PC-3 (cell line): ENCODE measurements around the gene GDPD1. TPM values are rescaled to one million over a fixed set of nuclear protein-coding genes. Genes with fewer than 3 reads are reported as not detected.
"Not testable (repeated sequence)": the region's sequence is repeated elsewhere in the genome, so short reads cannot be mapped to it uniquely, and the experiment has no call there.

Source experiments
- ATAC-seq: fragments of 200-7000 bp; cut with Tn5 transposase; 2 replicates; pipeline ENCODE4 v1.9.1; 2020; ENCODE audit warnings: mild to moderate bottlenecking, moderate library complexity
- BruUV-seq: library from RNA; stranded (reverse); fragments of 400-500 nt; replicated peaks from 2 replicates; lab custom pipeline; 2021; lab: Mats Ljungman, UMichigan
- CTCF ChIA-PET: fragments of 300-600 bp; sonication (Branson Sonifier 250); formaldehyde crosslinking; loops from one replicate; lab custom pipeline; 2022; ENCODE audit warnings: antibody characterized with exemption; lab: Charles Lee
- POLR2A ChIA-PET: fragments of 300-600 bp; sonication (Branson Sonifier 250); formaldehyde crosslinking; loops from one replicate; lab custom pipeline; 2022; ENCODE audit warnings: antibody characterized with exemption; ENCODE audit not compliant: unreplicated experiment; lab: Charles Lee
- DNase-seq: peaks from one replicate; pipeline ENCODE4 v3.0.0-alpha.2; 2015
- H2AFZ ChIP-seq: fragments of 300-600 bp; sonication (generic); 2 replicates; pipeline ENCODE4 v1.6.0; 2016; ENCODE audit warnings: antibody characterized with exemption, low read length
- H3F3A ChIP-seq: fragments of 300-600 bp; sonication (generic); one replicate; pipeline ENCODE4 v1.6.0; 2017; ENCODE audit warnings: antibody characterized with exemption, low read length, control low read depth, mild to moderate bottlenecking; ENCODE audit not compliant: unreplicated experiment
- H3K27ac ChIP-seq: fragments of 300-600 bp; sonication (generic); 2 replicates; pipeline ENCODE4 v1.5.1; 2016; ENCODE audit warnings: mild to moderate bottlenecking, low read length
- H3K27me3 ChIP-seq: fragments of 300-600 bp; sonication (generic); 2 replicates; pipeline ENCODE4 v1.6.1; 2016; ENCODE audit warnings: low read length, mixed read lengths
- H3K36me3 ChIP-seq: fragments of 300-600 bp; sonication (generic); 2 replicates; pipeline ENCODE4 v1.6.1; 2016; ENCODE audit warnings: low read depth, mixed run types, low read length, mixed read lengths
- H3K4me1 ChIP-seq: fragments of 300-600 bp; sonication (generic); 2 replicates; pipeline ENCODE4 v1.5.1; 2016; ENCODE audit warnings: low read length; ENCODE audit not compliant: insufficient read depth
- H3K4me2 ChIP-seq: fragments of 300-600 bp; sonication (generic); 2 replicates; pipeline ENCODE4 v1.6.0; 2016; ENCODE audit warnings: low read length
- H3K4me3 ChIP-seq: fragments of 300-600 bp; sonication (generic); 2 replicates; pipeline ENCODE4 v1.5.1; 2016; ENCODE audit warnings: mild to moderate bottlenecking, low read length, mixed read lengths
- H3K79me2 ChIP-seq: fragments of 300-600 bp; sonication (generic); 2 replicates; pipeline ENCODE4 v1.6.1; 2017; ENCODE audit warnings: low read length, mixed read lengths
- H3K9ac ChIP-seq: fragments of 300-600 bp; sonication (generic); 2 replicates; pipeline ENCODE4 v1.6.0; 2016; ENCODE audit warnings: mild to moderate bottlenecking, low read length
- H3K9me2 ChIP-seq: fragments of 300-600 bp; sonication (generic); replicated peaks from 2 replicates; pipeline ENCODE4 v1.6.1; 2016; ENCODE audit warnings: mixed run types, low read length, mixed read lengths
- H3K9me3 ChIP-seq: fragments of 300-600 bp; sonication (generic); 2 replicates; pipeline ENCODE4 v1.6.1; 2016; ENCODE audit warnings: low read length, mixed read lengths
- H4K20me1 ChIP-seq: fragments of 300-600 bp; sonication (generic); 2 replicates; pipeline ENCODE4 v1.6.1; 2016; ENCODE audit warnings: low read length, mixed read lengths
- CTCF ChIP-seq: fragments of 300-600 bp; sonication (generic); conservative IDR thresholded peaks from 2 replicates; pipeline ENCODE4 v1.5.1; 2017; ENCODE audit warnings: antibody characterized with exemption, low read depth, mild to moderate bottlenecking, low read length
- EZH2 ChIP-seq: fragments of 300-600 bp; sonication (generic); IDR thresholded peaks from one replicate; pipeline ENCODE4 v1.6.1; 2017; ENCODE audit warnings: antibody characterized with exemption, mild to moderate bottlenecking, low read length; ENCODE audit not compliant: unreplicated experiment
- EZH2phosphoT487 ChIP-seq: fragments of 300-600 bp; sonication (generic); IDR thresholded peaks from 2 replicates; pipeline ENCODE4 v1.6.1; 2018; ENCODE audit warnings: mild to moderate bottlenecking, antibody characterized with exemption, low read length, borderline replicate concordance
- intact Hi-C: fragments of 100-400 bp; cut with micrococcal nuclease; formaldehyde crosslinking; loops from 2 replicates; pipeline ENCODE4 v1.9.0; 2023
- total RNA-seq: library from RNA; depleted of rRNA; stranded (reverse); fragments of >200 nt; gene quantifications from 2 replicates; pipeline ENCODE4 v1.2.3, GENCODE V29; 2014

The GDPD1 gene
- total RNA-seq, 1 experiment from 2014 or later, result 1.5 TPM

GRCh38 chr17:59287452-59287851 is 67.1 kb downstream of the GDPD1 start:
- Histone ChIP-seq H3K9me2 (no peaks in the 10 kb centered on the region), H3K4me3 (no peak overlapping the region), H4K20me1 (no peaks in the 10 kb centered on the region), H3K79me2 (no peaks in the 10 kb centered on the region), H3F3A (no peaks in the 10 kb centered on the region), H3K4me2 (no peak overlapping the region), H2AFZ (no peak overlapping the region), H3K27ac (no peak overlapping the region), H3K9ac (no peak overlapping the region), H3K27me3 (no peaks in the 10 kb centered on the region), H3K9me3 (no peaks in the 10 kb centered on the region), H3K36me3 (no peaks in the 10 kb centered on the region), H3K4me1 (0 out of 2 replicates have a peak, but pooled peaks cover 5% of the 10 kb centered on the region)
- ATAC-seq (peak; percentile 75), DNase-seq (peak; percentile 55)
- POLR2A ChIA-PET, result no interaction called here
- intact Hi-C loops, result no loop called here
- CTCF ChIA-PET, result no interaction called here
- no TSS peak for BruUV-seq
- no peak for TF ChIP-seq EZH2

DNA sequence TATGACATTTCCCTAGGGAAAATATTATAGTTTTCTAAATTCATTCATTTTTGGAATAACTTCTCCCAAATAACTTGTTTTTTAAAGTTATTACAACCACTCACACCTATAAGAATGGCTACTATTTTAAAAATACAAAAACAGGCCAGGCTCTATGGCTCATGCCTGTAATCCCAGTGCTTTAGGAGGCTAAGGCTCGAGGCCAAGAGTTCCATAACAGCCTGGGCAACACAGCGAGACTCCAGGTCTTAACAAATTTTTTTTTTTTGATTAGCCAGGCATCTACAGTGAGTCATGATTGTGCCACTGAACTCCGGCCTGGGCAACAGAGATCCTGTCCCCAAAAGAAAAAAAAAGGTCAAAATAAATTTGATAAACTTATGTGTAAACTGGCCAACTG is 67.6 kb downstream of the GDPD1 start:
- H3K9me3 ChIP-seq, result no peaks in the 10 kb centered on the region
- intact Hi-C loops, result no loop called here
- H3K4me2 ChIP-seq, result no peak overlapping the region
- ATAC-seq (no peak), DNase-seq (no peak)
- H2AFZ ChIP-seq, result no peak overlapping the region
- TF ChIP-seq EZH2, result no peak
- no peak for TF ChIP-seq EZH2phosphoT487
- no peak for TF ChIP-seq CTCF
- H3K4me3 ChIP-seq, result no peak overlapping the region
- H3K9me2 ChIP-seq, result no peaks in the 10 kb centered on the region
- ChIA-PET POLR2A (no interaction called here), CTCF (no interaction called here)
- H3K9ac ChIP-seq, result no peak overlapping the region
- H3K4me1 ChIP-seq, result 0 out of 2 replicates have a peak, but pooled peaks cover 5% of the 10 kb centered on the region
- H3K79me2 ChIP-seq, result no peaks in the 10 kb centered on the region
- no peaks in the 10 kb centered on the region for H3K36me3 ChIP-seq
- no peak overlapping the region for H3K27ac ChIP-seq
- no peaks in the 10 kb centered on the region for H4K20me1 ChIP-seq
- no TSS peak for BruUV-seq
- no peaks in the 10 kb centered on the region for H3K27me3 ChIP-seq
- H3F3A ChIP-seq, result no peaks in the 10 kb centered on the region

DNA sequence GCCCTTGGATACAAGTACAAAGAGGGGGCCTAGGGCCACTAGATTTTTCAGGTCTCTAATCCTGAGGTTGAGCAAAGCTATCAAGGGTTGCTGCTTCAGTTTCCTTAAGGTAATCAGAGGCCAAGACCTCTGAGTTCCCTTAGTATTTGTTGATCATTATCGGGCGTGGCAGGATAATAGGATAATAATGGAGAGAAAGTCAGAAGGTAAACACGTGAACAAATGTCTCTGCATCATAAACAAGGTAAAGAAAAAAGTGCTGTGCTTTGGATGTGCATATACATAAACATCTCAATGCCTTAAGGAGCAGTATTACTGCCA is 69.6 kb downstream of the GDPD1 start:
- no peaks in the 10 kb centered on the region for H3K27me3 ChIP-seq
- no peaks in the 10 kb centered on the region for H4K20me1 ChIP-seq
- ChIA-PET CTCF (no interaction called here), POLR2A (no interaction called here)
- no peak for ATAC-seq
- H3K9me3 ChIP-seq, result no peaks in the 10 kb centered on the region
- no peaks in the 10 kb centered on the region for H3K36me3 ChIP-seq
- no peak overlapping the region for H3K4me2 ChIP-seq
- no peaks in the 10 kb centered on the region for H3K9me2 ChIP-seq
- no peaks in the 10 kb centered on the region for H3F3A ChIP-seq
- no peak overlapping the region for H2AFZ ChIP-seq
- DNase-seq, result no peak
- TF ChIP-seq EZH2, result no peak
- TF ChIP-seq EZH2phosphoT487, result no peak
- TF ChIP-seq CTCF, result no peak
- no TSS peak for BruUV-seq
- H3K9ac ChIP-seq, result no peak overlapping the region
- 0 out of 2 replicates have a peak, but pooled peaks cover 5% of the 10 kb centered on the region for H3K4me1 ChIP-seq
- no peak overlapping the region for H3K27ac ChIP-seq
- intact Hi-C loops, result no loop called here
- H3K79me2 ChIP-seq, result no peaks in the 10 kb centered on the region
- no peak overlapping the region for H3K4me3 ChIP-seq

- intact Hi-C loops, H3K4me1 ChIP-seq, H3K27ac ChIP-seq, H3K79me2 ChIP-seq, H3K36me3 ChIP-seq, H3K4me2 ChIP-seq, DNase-seq, CTCF ChIA-PET, H3K27me3 ChIP-seq, POLR2A ChIA-PET, H3F3A ChIP-seq, H3K9ac ChIP-seq, H4K20me1 ChIP-seq, H3K9me3 ChIP-seq, H3K4me3 ChIP-seq, H3K9me2 ChIP-seq, BruUV-seq, ATAC-seq: not testable (repeated sequence)
- peak overlapping the region; percentile 65; the same call in 1 of the 2 replicates for H2AFZ ChIP-seq
Observed at GRCh38 chr17:59290302-59290998, 70.1 kb downstream of the GDPD1 start.
